SU-DHL-6 (cell line): ENCODE measurements around the gene ARMH1.

Experiments used
- H2AFZ ChIP-seq: fragments of 200-600 bp; sonication (generic); 2 replicates; pipeline ENCODE4 v1.6.1; 2014; ENCODE audit warnings: low read depth, mild to moderate bottlenecking, moderate library complexity, mixed read lengths, antibody characterized with exemption, low read length; ENCODE audit not compliant: severe bottlenecking
- H3F3A ChIP-seq: fragments of 200-600 bp; shearing (Covaris generic); 2 replicates; pipeline ENCODE4 v1.6.0; 2016; ENCODE audit warnings: antibody characterized with exemption, mild to moderate bottlenecking; ENCODE audit not compliant: insufficient read depth
- H3K27ac ChIP-seq: fragments of 200-600 bp; sonication (generic); 2 replicates; pipeline ENCODE4 v1.5.1; 2016; ENCODE audit warnings: low read depth, mild to moderate bottlenecking, low read length, moderate library complexity, mixed read lengths
- H3K27me3 ChIP-seq: fragments of 200-600 bp; sonication (generic), shearing (Covaris generic); 2 replicates; pipeline ENCODE4 v1.6.0; 2014; ENCODE audit warnings: mild to moderate bottlenecking, low read length
- H3K36me3 ChIP-seq: fragments of 200-600 bp; sonication (generic); 2 replicates; pipeline ENCODE4 v1.6.1; 2014; ENCODE audit warnings: mild to moderate bottlenecking, low read length, mixed read lengths
- H3K4me2 ChIP-seq: fragments of 300-600, 200-600 bp; shearing (Covaris generic), sonication (generic); 2 replicates; pipeline ENCODE4 v1.6.0; 2014; ENCODE audit warnings: low read length, low read depth, mild to moderate bottlenecking; ENCODE audit not compliant: poor library complexity, severe bottlenecking
- H3K4me3 ChIP-seq: fragments of 200-600 bp; sonication (generic); 2 replicates; pipeline ENCODE4 v1.5.1; 2014; ENCODE audit warnings: antibody characterized with exemption, low read length, mild to moderate bottlenecking, mixed read lengths; ENCODE audit not compliant: insufficient read depth, poor library complexity, severe bottlenecking
- H3K79me2 ChIP-seq: fragments of 200-600 bp; sonication (generic); 2 replicates; pipeline ENCODE4 v1.6.1; 2014; ENCODE audit warnings: mild to moderate bottlenecking, low read length, moderate library complexity; ENCODE audit not compliant: insufficient read depth
- H3K9ac ChIP-seq: fragments of 200-600 bp; sonication (generic); 2 replicates; pipeline ENCODE4 v1.7.0; 2014; ENCODE audit warnings: mild to moderate bottlenecking, low read length
- H3K9me2 ChIP-seq: fragments of 200-600 bp; sonication (generic); replicated peaks from 2 replicates; pipeline ENCODE4 v1.6.1; 2014; ENCODE audit warnings: low read length; ENCODE audit not compliant: insufficient read depth
- H3K9me3 ChIP-seq: fragments of 200-600 bp; sonication (generic); 2 replicates; pipeline ENCODE4 v1.6.1; 2014; ENCODE audit warnings: low read length, mixed read lengths; ENCODE audit not compliant: insufficient read depth
- H4K20me1 ChIP-seq: fragments of 200-600 bp; sonication (generic); 2 replicates; pipeline ENCODE4 v1.6.1; 2014; ENCODE audit warnings: low read depth, mild to moderate bottlenecking, antibody characterized with exemption, low read length, moderate library complexity, mixed read lengths
- CTCF ChIP-seq: fragments of 200-600 bp; sonication (generic); IDR thresholded peaks from one replicate; pipeline ENCODE4 v1.5.1; 2017; ENCODE audit warnings: antibody characterized with exemption, mild to moderate bottlenecking, low read length, moderate library complexity; ENCODE audit not compliant: insufficient read depth, poor library complexity, severe bottlenecking
- EZH2phosphoT487 ChIP-seq: fragments of 200-600 bp; sonication (generic), shearing (Covaris generic); conservative IDR thresholded peaks from 2 replicates; pipeline ENCODE4 v1.6.1; 2018; ENCODE audit warnings: mild to moderate bottlenecking, antibody characterized with exemption, low read length, moderate library complexity, mixed read lengths

Gene ARMH1

GRCh38 chr1:44739307-44740178 is 65.0 kb downstream of the ARMH1 start, which contains the start of gene KIF2C:
KIF2C (plus strand) TSS chr1:44739837; CDS start chr1:44739933, 96 bp downstream.
- H4K20me1 ChIP-seq = no peaks in the 10 kb centered on the region
- H3K9me3 ChIP-seq = no peaks in the 10 kb centered on the region
- no peak for TF ChIP-seq EZH2phosphoT487
- TF ChIP-seq CTCF = no peak
- peak within 1 kb of the TSS; percentile 97 for H3K4me2 ChIP-seq
- H3K27me3 ChIP-seq = no peaks in the 10 kb centered on the region
- H3F3A ChIP-seq = no peaks in the 10 kb centered on the region
- H3K9ac ChIP-seq = peak within 1 kb of the TSS; percentile 95
- peak within 1 kb of the TSS; percentile 77 for H3K27ac ChIP-seq
- H3K36me3 ChIP-seq = peaks cover 11% of the 10 kb centered on the region
- H3K79me2 ChIP-seq = peaks cover 43% of the 10 kb centered on the region
- no peaks in the 10 kb centered on the region for H3K9me2 ChIP-seq
- H2AFZ ChIP-seq = peak within 1 kb of the TSS; percentile 45
- peak within 1 kb of the TSS; percentile 80 for H3K4me3 ChIP-seq

GRCh38 chr1:44740179-44740617 is 65.7 kb downstream of the ARMH1 start:
- Histone ChIP-seq H3K9ac (peak overlapping the region; percentile 95), H3K36me3 (peaks cover 11% of the 10 kb centered on the region), H3K9me2 (no peaks in the 10 kb centered on the region), H4K20me1 (no peaks in the 10 kb centered on the region), H3K27ac (peak overlapping the region; percentile 77), H3K27me3 (no peaks in the 10 kb centered on the region), H3K79me2 (peaks cover 45% of the 10 kb centered on the region), H3K4me3 (peak overlapping the region; percentile 80), H2AFZ (peak overlapping the region; percentile 45), H3F3A (no peaks in the 10 kb centered on the region), H3K9me3 (no peaks in the 10 kb centered on the region), H3K4me2 (peak overlapping the region; percentile 97)
- no peak for TF ChIP-seq CTCF
- no peak for TF ChIP-seq EZH2phosphoT487

- Histone ChIP-seq H3K27ac (no peak overlapping the region), H3K9me2 (no peaks in the 10 kb centered on the region), H4K20me1 (no peaks in the 10 kb centered on the region), H2AFZ (no peak overlapping the region), H3K4me3 (no peak overlapping the region), H3K79me2 (peaks cover 57% of the 10 kb centered on the region), H3K36me3 (peaks cover 26% of the 10 kb centered on the region), H3K27me3 (no peaks in the 10 kb centered on the region), H3K9me3 (no peaks in the 10 kb centered on the region), H3K9ac (peak overlapping the region; percentile 5; the same call in 1 of the 2 replicates), H3F3A (no peaks in the 10 kb centered on the region), H3K4me2 (no peak overlapping the region)
- TF ChIP-seq CTCF (no peak), EZH2phosphoT487 (no peak)
Measured at GRCh38 chr1:44743211-44743610, 68.7 kb downstream of the ARMH1 start.
